Neural progenitor cell (in vitro differentiated cells): ENCODE measurements around the gene SLC38A7. TPM values are rescaled to one million over a fixed set of nuclear protein-coding genes. Genes with fewer than 3 reads are reported as not detected.

Experiments
- DNase-seq: peaks from one replicate; pipeline ENCODE4 v3.0.0-alpha.2; 2016; ENCODE audit warnings: low spot score
- H2AFZ ChIP-seq: fragments of 200-600 bp; sonication (generic); replicated peaks from 2 replicates; pipeline ENCODE4 v1.6.1; 2016; ENCODE audit warnings: antibody characterized with exemption
- H3F3A ChIP-seq: fragments of 200-600 bp; sonication (generic); 2 replicates; pipeline ENCODE4 v1.6.1; 2016; ENCODE audit warnings: antibody characterized with exemption, low read depth
- H3K27ac ChIP-seq: fragments of 200-600 bp; sonication (generic); 2 replicates; pipeline ENCODE4 v1.5.1; 2016; ENCODE audit warnings: mild to moderate bottlenecking
- H3K27me3 ChIP-seq: fragments of 200-600 bp; sonication (generic); 2 replicates; pipeline ENCODE4 v1.6.1; 2016; ENCODE audit warnings: mild to moderate bottlenecking, moderate library complexity
- H3K36me3 ChIP-seq: fragments of 200-600 bp; sonication (generic); 2 replicates; pipeline ENCODE4 v1.5.1; 2016
- H3K4me1 ChIP-seq: fragments of 200-600 bp; sonication (generic); 2 replicates; pipeline ENCODE4 v1.6.1; 2016; ENCODE audit warnings: mixed run types
- H3K4me2 ChIP-seq: fragments of 200-600 bp; sonication (generic); 2 replicates; pipeline ENCODE4 v1.6.1; 2016
- H3K4me3 ChIP-seq: fragments of 200-600 bp; sonication (generic); 2 replicates; pipeline ENCODE4 v1.5.1; 2016
- H3K79me2 ChIP-seq: fragments of 200-600 bp; sonication (generic); 2 replicates; pipeline ENCODE4 v1.6.1; 2016; ENCODE audit warnings: low read depth
- H3K9ac ChIP-seq: fragments of 200-600 bp; sonication (generic); 2 replicates; pipeline ENCODE4 v1.6.1; 2016
- H3K9me3 ChIP-seq: fragments of 200-600 bp; sonication (generic); 2 replicates; pipeline ENCODE4 v1.5.1; 2016; ENCODE audit warnings: low read depth
- H4K20me1 ChIP-seq: fragments of 200-600 bp; sonication (generic); 2 replicates; pipeline ENCODE4 v1.6.1; 2016; ENCODE audit warnings: low read depth
- H3K27ac Mint-ChIP-seq: 3 replicates; pipeline ENCODE4 v1.8.0; 2021; ENCODE audit warnings: mixed read lengths
- H3K27me3 Mint-ChIP-seq: 2 replicates; pipeline ENCODE4 v1.8.0; 2022; ENCODE audit warnings: low read depth, mild to moderate bottlenecking, inconsistent platforms, moderate library complexity, mixed read lengths; ENCODE audit not compliant: insufficient read depth
- H3K36me3 Mint-ChIP-seq: 3 replicates; pipeline ENCODE4 v1.8.0; 2021; ENCODE audit warnings: mixed read lengths
- H3K4me1 Mint-ChIP-seq: 3 replicates; pipeline ENCODE4 v1.8.0; 2021; ENCODE audit warnings: mixed read lengths
- H3K4me3 Mint-ChIP-seq: 3 replicates; pipeline ENCODE4 v1.8.0; 2021; ENCODE audit warnings: mild to moderate bottlenecking, moderate library complexity, mixed read lengths
- H3K9me3 Mint-ChIP-seq: 3 replicates; pipeline ENCODE4 v1.8.0; 2020; ENCODE audit warnings: mixed read lengths
- EZH2 ChIP-seq: fragments of 200-600 bp; sonication (generic); IDR thresholded peaks from 2 replicates; pipeline ENCODE4 v1.6.1; 2017; ENCODE audit warnings: antibody characterized with exemption, mild to moderate bottlenecking, moderate library complexity
- EZH2phosphoT487 ChIP-seq: fragments of 200-600 bp; sonication (generic); IDR thresholded peaks from 2 replicates; pipeline ENCODE4 v1.6.1; 2017; ENCODE audit warnings: antibody characterized with exemption
- total RNA-seq: library from RNA; depleted of rRNA; stranded (reverse); fragments of >200 nt; gene quantifications from 2 replicates; pipeline ENCODE4 v1.2.3, GENCODE V29; 2015; ENCODE audit warnings: low replicate concordance
- TF ChIP-seq, protein P1 (sequence below): fragments of 200-600 bp; sonication (generic); IDR thresholded peaks from 2 replicates; pipeline ENCODE4 v1.5.1; 2017; ENCODE audit warnings: antibody characterized with exemption, mild to moderate bottlenecking

The SLC38A7 gene
- total RNA-seq, 1 donor from 2014 or later, result 9.8 TPM

DNA sequence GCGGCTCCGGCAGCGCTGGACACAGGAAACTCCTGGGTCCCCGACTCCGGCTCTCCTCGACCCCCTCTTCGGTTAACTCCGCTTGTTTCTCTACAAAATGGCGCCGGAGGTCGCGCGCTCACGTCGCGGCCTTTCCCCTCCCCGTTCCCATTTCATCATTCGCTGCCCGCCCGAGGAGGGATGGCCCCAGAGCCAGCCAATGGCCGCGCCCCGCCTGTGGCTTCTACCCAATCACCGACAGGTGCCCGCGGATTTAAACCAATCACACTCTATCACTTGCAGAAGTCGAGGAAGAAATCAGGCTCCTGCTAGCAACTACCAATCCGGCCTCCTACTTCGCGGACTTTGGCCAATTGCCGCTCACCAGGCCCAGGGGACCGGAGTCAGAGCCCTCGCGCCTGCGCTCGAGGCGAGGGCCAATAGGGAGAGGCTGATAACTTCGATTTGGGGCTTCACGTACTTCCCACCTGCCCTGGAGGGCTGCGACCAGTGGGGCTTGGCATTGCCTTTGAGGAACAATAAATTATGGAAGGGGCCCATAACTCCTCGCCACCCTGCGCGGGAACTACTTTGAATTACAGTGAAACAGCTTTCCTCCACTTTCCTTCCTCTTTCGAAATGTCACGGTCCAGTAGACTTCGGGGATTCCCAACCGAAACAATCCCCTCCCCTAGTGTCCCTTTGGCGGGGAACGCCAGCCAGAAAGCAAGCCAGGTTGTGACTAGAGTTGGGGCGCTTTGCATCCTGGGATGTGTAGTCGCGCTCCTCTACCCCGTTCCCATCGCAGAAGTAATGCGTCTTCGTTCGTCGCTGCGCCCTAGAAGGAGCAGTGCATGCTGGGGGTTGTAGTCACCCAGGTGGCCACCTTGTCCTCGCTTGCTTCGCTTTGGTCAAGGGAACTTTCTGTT lies 54.6 kb downstream of the SLC38A7 start, which contains the start of gene CNOT1:
Gene CNOT1, minus strand, starts transcription at position 94 of the 908 bp plus-strand sequence. CDS start 30,489 bp downstream, outside the sequence.
- Mint-ChIP-seq H3K9me3 (no peaks in the 10 kb centered on the region), H3K27me3 (peaks cover 9% of the 10 kb centered on the region), H3K36me3 (peaks cover 3% of the 10 kb centered on the region), H3K4me3 (peak within 1 kb of the TSS; percentile 100), H3K27ac (peak within 1 kb of the TSS; percentile 100), H3K4me1 (peaks cover 14% of the 10 kb centered on the region)
- Histone ChIP-seq H3K27ac (peak within 1 kb of the TSS; percentile 94), H4K20me1 (peaks cover 41% of the 10 kb centered on the region), H3K4me2 (peak within 1 kb of the TSS; percentile 98), H3K9ac (peak within 1 kb of the TSS; percentile 99), H2AFZ (peak within 1 kb of the TSS; percentile 88), H3K27me3 (no peaks in the 10 kb centered on the region), H3F3A (no peaks in the 10 kb centered on the region), H3K36me3 (no peaks in the 10 kb centered on the region), H3K9me3 (no peaks in the 10 kb centered on the region), H3K4me3 (peak within 1 kb of the TSS; percentile 91), H3K79me2 (peaks cover 47% of the 10 kb centered on the region), H3K4me1 (peaks cover 11% of the 10 kb centered on the region)
- DNase-seq, result peak; percentile 98
- TF ChIP-seq, protein P1, sequence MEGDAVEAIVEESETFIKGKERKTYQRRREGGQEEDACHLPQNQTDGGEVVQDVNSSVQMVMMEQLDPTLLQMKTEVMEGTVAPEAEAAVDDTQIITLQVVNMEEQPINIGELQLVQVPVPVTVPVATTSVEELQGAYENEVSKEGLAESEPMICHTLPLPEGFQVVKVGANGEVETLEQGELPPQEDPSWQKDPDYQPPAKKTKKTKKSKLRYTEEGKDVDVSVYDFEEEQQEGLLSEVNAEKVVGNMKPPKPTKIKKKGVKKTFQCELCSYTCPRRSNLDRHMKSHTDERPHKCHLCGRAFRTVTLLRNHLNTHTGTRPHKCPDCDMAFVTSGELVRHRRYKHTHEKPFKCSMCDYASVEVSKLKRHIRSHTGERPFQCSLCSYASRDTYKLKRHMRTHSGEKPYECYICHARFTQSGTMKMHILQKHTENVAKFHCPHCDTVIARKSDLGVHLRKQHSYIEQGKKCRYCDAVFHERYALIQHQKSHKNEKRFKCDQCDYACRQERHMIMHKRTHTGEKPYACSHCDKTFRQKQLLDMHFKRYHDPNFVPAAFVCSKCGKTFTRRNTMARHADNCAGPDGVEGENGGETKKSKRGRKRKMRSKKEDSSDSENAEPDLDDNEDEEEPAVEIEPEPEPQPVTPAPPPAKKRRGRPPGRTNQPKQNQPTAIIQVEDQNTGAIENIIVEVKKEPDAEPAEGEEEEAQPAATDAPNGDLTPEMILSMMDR, result no peak
- TF ChIP-seq EZH2phosphoT487, result no peak
- TF ChIP-seq EZH2, result no peak

DNA sequence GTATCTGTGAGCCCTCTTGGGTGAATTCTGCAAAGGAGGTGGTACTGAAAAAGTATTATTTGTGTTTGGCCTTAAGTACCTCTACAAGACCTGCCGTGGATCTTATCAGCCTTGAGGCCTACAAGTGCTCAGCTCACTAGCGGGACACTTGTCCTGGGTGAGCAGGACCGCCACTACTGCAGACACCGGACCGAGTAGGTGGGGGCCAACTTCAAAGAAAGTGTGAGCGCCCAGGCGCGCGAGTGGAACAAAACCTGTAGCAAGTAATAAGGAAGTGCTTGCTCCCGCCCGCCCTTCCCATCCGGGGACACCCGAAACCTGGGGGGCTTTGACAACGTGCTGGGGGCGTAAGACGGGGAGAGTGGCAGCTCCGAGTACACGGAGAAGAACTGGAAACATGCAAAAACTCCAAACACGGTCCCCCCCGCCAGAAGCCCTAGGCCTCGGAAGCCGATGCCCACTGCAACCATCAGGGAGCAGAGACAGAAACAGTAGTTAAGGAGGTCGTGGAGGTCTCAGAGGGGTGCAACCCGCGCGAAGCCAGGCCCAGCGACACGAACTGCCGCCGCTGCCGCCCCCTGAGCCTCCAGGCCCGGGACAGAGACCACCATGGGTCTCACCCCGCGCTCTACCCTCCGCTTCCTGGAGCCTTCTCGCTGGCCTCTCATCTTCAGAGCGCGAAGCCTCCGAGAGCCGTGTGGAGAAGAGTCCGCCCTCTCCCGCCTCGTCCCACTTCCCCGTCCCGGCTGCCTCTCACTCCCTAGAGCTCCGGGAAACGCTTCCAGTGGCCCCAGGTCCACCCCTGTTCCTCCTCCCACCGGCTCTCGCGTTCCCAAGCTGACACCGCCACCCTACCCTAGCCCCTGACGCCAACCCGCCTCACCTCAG lies 55.5 kb downstream of the SLC38A7 start:
- Histone ChIP-seq H3K9ac (peak overlapping the region; percentile 99), H4K20me1 (peaks cover 50% of the 10 kb centered on the region), H3K9me3 (no peaks in the 10 kb centered on the region), H3K4me1 (peaks cover 11% of the 10 kb centered on the region), H2AFZ (no peak overlapping the region), H3F3A (no peaks in the 10 kb centered on the region), H3K4me3 (peak overlapping the region; percentile 91), H3K79me2 (peaks cover 56% of the 10 kb centered on the region), H3K4me2 (peak overlapping the region; percentile 98), H3K36me3 (peaks cover 5% of the 10 kb centered on the region), H3K27ac (peak overlapping the region; percentile 94), H3K27me3 (no peaks in the 10 kb centered on the region)
- TF ChIP-seq, protein P1, result no peak
- TF ChIP-seq EZH2 (no peak), EZH2phosphoT487 (no peak)
- H3K36me3 Mint-ChIP-seq, result peaks cover 7% of the 10 kb centered on the region
- H3K27me3 Mint-ChIP-seq, result peaks cover 9% of the 10 kb centered on the region
- peaks cover 14% of the 10 kb centered on the region for H3K4me1 Mint-ChIP-seq
- H3K4me3 Mint-ChIP-seq, result peak overlapping the region; percentile 100
- H3K27ac Mint-ChIP-seq, result peak overlapping the region; percentile 100
- H3K9me3 Mint-ChIP-seq, result no peaks in the 10 kb centered on the region
- DNase-seq, result peak; percentile 43

DNA sequence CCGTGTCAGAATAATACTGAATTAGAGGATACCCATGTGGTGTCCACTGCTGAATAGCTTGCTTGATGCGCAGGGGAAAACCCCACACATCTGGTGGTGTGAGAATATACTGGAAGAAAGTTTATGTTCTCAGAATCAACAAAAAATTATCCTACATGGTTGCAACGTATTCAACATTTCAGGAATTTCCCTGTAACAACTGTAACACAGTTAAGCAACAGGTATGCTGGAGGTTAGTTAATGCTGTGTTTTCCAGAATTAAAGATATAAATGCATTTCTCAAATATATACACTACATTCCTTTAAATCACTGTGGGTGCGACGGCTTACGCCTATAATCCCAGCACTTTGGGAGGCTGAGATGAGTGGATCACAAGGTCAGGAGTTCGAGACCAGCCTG lies 60.4 kb downstream of the SLC38A7 start:
- Histone ChIP-seq H3F3A (no peaks in the 10 kb centered on the region), H3K27me3 (no peaks in the 10 kb centered on the region), H3K4me2 (no peak overlapping the region), H3K9me3 (no peaks in the 10 kb centered on the region), H3K9ac (no peak overlapping the region), H3K27ac (no peak overlapping the region), H3K4me1 (peaks cover 11% of the 10 kb centered on the region), H3K36me3 (peaks cover 18% of the 10 kb centered on the region), H2AFZ (no peak overlapping the region), H4K20me1 (peaks cover 93% of the 10 kb centered on the region), H3K4me3 (no peak overlapping the region), H3K79me2 (peaks cover 100% of the 10 kb centered on the region)
- peaks cover 3% of the 10 kb centered on the region for H3K27me3 Mint-ChIP-seq
- TF ChIP-seq EZH2phosphoT487, result no peak
- TF ChIP-seq, protein P1, result no peak
- TF ChIP-seq EZH2, result no peak
- no peak overlapping the region for H3K4me3 Mint-ChIP-seq
- H3K4me1 Mint-ChIP-seq, result peaks cover 10% of the 10 kb centered on the region
- H3K36me3 Mint-ChIP-seq, result peaks cover 20% of the 10 kb centered on the region
- DNase-seq, result no peak
- H3K27ac Mint-ChIP-seq, result no peak overlapping the region
- H3K9me3 Mint-ChIP-seq, result no peaks in the 10 kb centered on the region
